ENCODE measurements around the gene PRDM11.

PRDM11 gene

DNA sequence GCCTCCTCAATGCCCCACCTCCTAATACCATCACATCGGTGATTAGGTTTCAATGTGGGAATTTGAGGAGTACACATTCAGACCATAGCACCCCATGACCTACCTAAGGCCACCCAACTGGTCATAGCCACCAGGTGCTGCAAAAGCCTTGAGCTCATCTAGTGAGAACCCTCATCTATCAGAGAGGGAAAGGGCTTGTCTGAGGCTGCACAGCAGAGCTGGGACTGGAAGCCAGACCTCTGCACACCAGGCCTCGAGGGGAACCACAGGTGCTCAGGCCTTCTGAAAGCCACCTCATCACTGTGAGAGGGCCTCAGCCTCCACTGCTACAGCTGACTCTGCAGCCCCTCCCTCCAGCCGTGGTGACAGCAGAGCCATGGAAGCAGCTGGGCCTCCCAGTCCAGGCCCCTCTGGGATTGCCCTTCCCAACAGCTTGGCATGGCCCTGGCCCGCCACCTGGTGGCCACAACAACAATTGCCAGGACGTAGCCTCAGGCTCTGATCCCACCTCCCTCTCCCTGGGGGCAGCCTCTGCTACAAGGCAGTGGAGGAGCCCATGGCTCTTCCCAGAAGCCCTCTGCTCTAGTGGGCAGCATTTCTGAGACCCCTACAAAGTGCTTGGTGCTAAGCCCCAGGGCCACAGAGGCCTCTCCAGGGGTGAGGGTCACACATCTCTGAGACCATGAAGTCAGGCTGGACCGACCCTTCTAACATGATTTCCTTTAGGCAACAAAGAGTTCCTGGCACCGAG lies 41.0 kb upstream of the PRDM11 start:
- no peak overlapping the region for H2AFZ ChIP-seq (ENCODE audit: low read depth, low read length)
- no peak overlapping the region for H3K27ac ChIP-seq (ENCODE audit: low read length, poor library complexity, severe bottlenecking)
- no peak overlapping the region for H3K4ac ChIP-seq (ENCODE audit: low read depth in 1 of 2, low read length in 2 of 2)
- H3K4me2 ChIP-seq (ENCODE audit: low read length, poor library complexity, severe bottlenecking), result no peak overlapping the region
- H2AK5ac ChIP-seq (ENCODE audit: low read length, severe bottlenecking), result no peak overlapping the region
- H4K91ac ChIP-seq (ENCODE audit: low read length), result peak overlapping the region; percentile 9
- H3K23ac ChIP-seq (ENCODE audit: low read length in 2 of 2), result no peak overlapping the region
- H4K8ac ChIP-seq (ENCODE audit: low read length), result no peak overlapping the region
- no peak overlapping the region for H3K9ac ChIP-seq (ENCODE audit: low read length)
- H2BK12ac ChIP-seq (ENCODE audit: low read length in 2 of 2), result no peak overlapping the region
- no peak overlapping the region for H2BK120ac ChIP-seq (ENCODE audit: low read depth, low read length)
- H3K27me3 ChIP-seq (ENCODE audit: control insufficient read depth in 1 of 2, insufficient read depth in 1 of 2, low read length in 2 of 2), result peaks cover 40 to 54% of the 10 kb centered on the region in 2 experiments
- no peaks in the 10 kb centered on the region for H3K36me3 ChIP-seq (ENCODE audit: control insufficient read depth in 1 of 2, insufficient read depth in 2 of 2, low read depth in 1 of 2, low read length in 2 of 2)
- peak overlapping the region in 1 of 2 experiments; percentile 53 for H3K14ac ChIP-seq (ENCODE audit: low read length in 2 of 2)
- peak; percentile 82 for DNase-seq
- peak overlapping the region in 1 of 2 experiments; percentile 71 for H3K18ac ChIP-seq (ENCODE audit: low read depth in 1 of 2, low read length in 2 of 2)
- H2BK5ac ChIP-seq (ENCODE audit: low read depth, low read length, poor library complexity, severe bottlenecking), result no peak overlapping the region
- H3K79me1 ChIP-seq (replicated peaks; ENCODE audit: low read length, poor library complexity, severe bottlenecking), result no peaks in the 10 kb centered on the region
- no peak overlapping the region for H2BK15ac ChIP-seq (ENCODE audit: low read depth, poor library complexity, severe bottlenecking)
- no peaks in the 10 kb centered on the region for H3K9me3 ChIP-seq (ENCODE audit: control insufficient read depth, low read length)
- peaks cover 18% of the 10 kb centered on the region for H3K4me1 ChIP-seq (ENCODE audit: control insufficient read depth, insufficient read depth, low read depth, low read length)
- H3K4me3 ChIP-seq (ENCODE audit: insufficient read depth in 1 of 2, low read depth in 1 of 2, low read length in 2 of 2), result no peak overlapping the region
- WGBS, result 37% methylated on average over 7 of the region's 7 CpGs

DNA sequence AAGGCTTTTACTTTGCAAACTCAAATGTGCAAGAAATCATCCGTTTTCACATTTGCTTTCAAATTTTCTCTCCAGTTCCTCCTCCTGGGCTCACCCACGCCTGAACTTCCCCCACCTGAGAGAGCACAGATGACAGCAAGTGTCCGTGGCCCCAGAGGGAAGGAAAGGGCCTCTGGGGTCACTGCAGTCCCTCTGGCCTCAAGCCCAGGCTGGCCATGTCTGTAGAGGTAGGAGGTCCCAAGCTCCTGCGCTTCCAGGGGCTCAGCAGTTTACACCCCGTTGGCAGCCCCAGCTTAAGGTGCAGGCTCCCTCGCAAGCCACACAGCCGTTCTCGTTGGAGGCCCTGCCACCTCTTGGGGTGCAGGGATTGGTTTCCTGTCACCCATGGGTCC lies 40.5 kb upstream of the PRDM11 start:
- WGBS, result 80% methylated on average over 8 of the region's 8 CpGs
- Histone ChIP-seq H2AK5ac (ENCODE audit: low read length, severe bottlenecking) (no peak overlapping the region), H3K27ac (ENCODE audit: low read length, poor library complexity, severe bottlenecking) (no peak overlapping the region), H3K4me3 (ENCODE audit: insufficient read depth in 1 of 2, low read depth in 1 of 2, low read length in 2 of 2) (no peak overlapping the region), H3K79me1 (replicated peaks; ENCODE audit: low read length, poor library complexity, severe bottlenecking) (no peaks in the 10 kb centered on the region), H3K36me3 (ENCODE audit: control insufficient read depth in 1 of 2, insufficient read depth in 2 of 2, low read depth in 1 of 2, low read length in 2 of 2) (no peaks in the 10 kb centered on the region), H3K14ac (ENCODE audit: low read length in 2 of 2) (no peak overlapping the region), H3K9ac (ENCODE audit: low read length) (no peak overlapping the region), H2AFZ (ENCODE audit: low read depth, low read length) (no peak overlapping the region), H2BK15ac (ENCODE audit: low read depth, poor library complexity, severe bottlenecking) (peak overlapping the region; percentile 8), H3K27me3 (ENCODE audit: control insufficient read depth in 1 of 2, insufficient read depth in 1 of 2, low read length in 2 of 2) (peaks cover 35 to 53% of the 10 kb centered on the region in 2 experiments), H3K4me2 (ENCODE audit: low read length, poor library complexity, severe bottlenecking) (no peak overlapping the region), H3K4me1 (ENCODE audit: control insufficient read depth, insufficient read depth, low read depth, low read length) (peaks cover 18% of the 10 kb centered on the region), H3K4ac (ENCODE audit: low read depth in 1 of 2, low read length in 2 of 2) (no peak overlapping the region), H2BK12ac (ENCODE audit: low read length in 2 of 2) (no peak overlapping the region), H4K91ac (ENCODE audit: low read length) (peak overlapping the region; percentile 10), H4K8ac (ENCODE audit: low read length) (no peak overlapping the region), H2BK5ac (ENCODE audit: low read depth, low read length, poor library complexity, severe bottlenecking) (no peak overlapping the region), H3K18ac (ENCODE audit: low read depth in 1 of 2, low read length in 2 of 2) (no peak overlapping the region), H3K9me3 (ENCODE audit: control insufficient read depth, low read length) (no peaks in the 10 kb centered on the region), H3K23ac (ENCODE audit: low read length in 2 of 2) (no peak overlapping the region), H2BK120ac (ENCODE audit: low read depth, low read length) (no peak overlapping the region)
- no peak for DNase-seq

DNA sequence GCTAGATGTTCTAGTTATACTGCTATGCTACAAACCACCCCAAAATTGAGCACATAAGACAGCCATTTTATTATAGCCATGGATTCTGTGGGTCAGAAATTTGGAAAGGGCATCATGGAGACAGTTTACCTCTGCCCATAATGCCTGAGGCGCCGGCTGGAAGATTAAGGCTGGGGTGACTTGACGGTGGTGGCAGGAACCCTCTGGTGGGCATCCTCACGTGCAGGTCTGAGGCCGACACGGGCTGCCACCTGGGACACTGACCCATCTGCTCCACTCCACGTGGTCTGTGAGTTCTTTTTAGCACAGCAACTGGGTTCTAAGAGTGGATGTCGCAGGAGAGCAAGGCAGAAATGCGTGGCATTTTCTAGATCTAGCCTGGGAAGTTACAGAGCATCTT lies 40.0 kb upstream of the PRDM11 start:
- no peak overlapping the region for H4K8ac ChIP-seq (ENCODE audit: low read length)
- H3K27ac ChIP-seq (ENCODE audit: low read length, poor library complexity, severe bottlenecking), result no peak overlapping the region
- H3K36me3 ChIP-seq (ENCODE audit: control insufficient read depth in 1 of 2, insufficient read depth in 2 of 2, low read depth in 1 of 2, low read length in 2 of 2), result no peaks in the 10 kb centered on the region
- no peak overlapping the region for H3K14ac ChIP-seq (ENCODE audit: low read length in 2 of 2)
- H3K23ac ChIP-seq (ENCODE audit: low read length in 2 of 2), result no peak overlapping the region
- H2BK12ac ChIP-seq (ENCODE audit: low read length in 2 of 2), result no peak overlapping the region
- no peak overlapping the region for H3K4me3 ChIP-seq (ENCODE audit: insufficient read depth in 1 of 2, low read depth in 1 of 2, low read length in 2 of 2)
- H3K4ac ChIP-seq (ENCODE audit: low read depth in 1 of 2, low read length in 2 of 2), result no peak overlapping the region
- H3K79me1 ChIP-seq (replicated peaks; ENCODE audit: low read length, poor library complexity, severe bottlenecking), result no peaks in the 10 kb centered on the region
- no peak overlapping the region for H2AFZ ChIP-seq (ENCODE audit: low read depth, low read length)
- H3K27me3 ChIP-seq (ENCODE audit: control insufficient read depth in 1 of 2, insufficient read depth in 1 of 2, low read length in 2 of 2), result peaks cover 34 to 56% of the 10 kb centered on the region in 2 experiments
- H2AK5ac ChIP-seq (ENCODE audit: low read length, severe bottlenecking), result no peak overlapping the region
- peaks cover 18% of the 10 kb centered on the region for H3K4me1 ChIP-seq (ENCODE audit: control insufficient read depth, insufficient read depth, low read depth, low read length)
- no peak overlapping the region for H2BK120ac ChIP-seq (ENCODE audit: low read depth, low read length)
- no peak overlapping the region for H3K9ac ChIP-seq (ENCODE audit: low read length)
- H3K4me2 ChIP-seq (ENCODE audit: low read length, poor library complexity, severe bottlenecking), result no peak overlapping the region
- H3K18ac ChIP-seq (ENCODE audit: low read depth in 1 of 2, low read length in 2 of 2), result no peak overlapping the region
- DNase-seq, result no peak
- H3K9me3 ChIP-seq (ENCODE audit: control insufficient read depth, low read length), result no peaks in the 10 kb centered on the region
- 77% methylated on average over 9 of the region's 9 CpGs for WGBS
- no peak overlapping the region for H4K91ac ChIP-seq (ENCODE audit: low read length)
- no peak overlapping the region for H2BK5ac ChIP-seq (ENCODE audit: low read depth, low read length, poor library complexity, severe bottlenecking)
- H2BK15ac ChIP-seq (ENCODE audit: low read depth, poor library complexity, severe bottlenecking), result no peak overlapping the region

GRCh38 chr11:45107029-45107428 lies 39.4 kb upstream of the PRDM11 start:
- no peak overlapping the region for H2BK15ac ChIP-seq (ENCODE audit: low read depth, poor library complexity, severe bottlenecking)
- no peak overlapping the region for H2AFZ ChIP-seq (ENCODE audit: low read depth, low read length)
- H2AK5ac ChIP-seq (ENCODE audit: low read length, severe bottlenecking), result no peak overlapping the region
- no peak overlapping the region for H3K4ac ChIP-seq (ENCODE audit: low read depth in 1 of 2, low read length in 2 of 2)
- peaks cover 18% of the 10 kb centered on the region for H3K4me1 ChIP-seq (ENCODE audit: control insufficient read depth, insufficient read depth, low read depth, low read length)
- H3K4me3 ChIP-seq (ENCODE audit: insufficient read depth in 1 of 2, low read depth in 1 of 2, low read length in 2 of 2), result no peak overlapping the region
- no peak overlapping the region for H4K8ac ChIP-seq (ENCODE audit: low read length)
- no peak overlapping the region for H4K91ac ChIP-seq (ENCODE audit: low read length)
- H3K18ac ChIP-seq (ENCODE audit: low read depth in 1 of 2, low read length in 2 of 2), result no peak overlapping the region
- no peak overlapping the region for H3K14ac ChIP-seq (ENCODE audit: low read length in 2 of 2)
- no peaks in the 10 kb centered on the region for H3K36me3 ChIP-seq (ENCODE audit: control insufficient read depth in 1 of 2, insufficient read depth in 2 of 2, low read depth in 1 of 2, low read length in 2 of 2)
- H2BK120ac ChIP-seq (ENCODE audit: low read depth, low read length), result no peak overlapping the region
- H3K27ac ChIP-seq (ENCODE audit: low read length, poor library complexity, severe bottlenecking), result no peak overlapping the region
- no peak overlapping the region for H2BK12ac ChIP-seq (ENCODE audit: low read length in 2 of 2)
- H3K23ac ChIP-seq (ENCODE audit: low read length in 2 of 2), result no peak overlapping the region
- no peaks in the 10 kb centered on the region for H3K9me3 ChIP-seq (ENCODE audit: control insufficient read depth, low read length)
- no peaks in the 10 kb centered on the region for H3K79me1 ChIP-seq (replicated peaks; ENCODE audit: low read length, poor library complexity, severe bottlenecking)
- no peak overlapping the region for H3K9ac ChIP-seq (ENCODE audit: low read length)
- no peak for DNase-seq
- H2BK5ac ChIP-seq (ENCODE audit: low read depth, low read length, poor library complexity, severe bottlenecking), result no peak overlapping the region
- no peak overlapping the region for H3K4me2 ChIP-seq (ENCODE audit: low read length, poor library complexity, severe bottlenecking)
- peaks cover 39 to 62% of the 10 kb centered on the region in 2 experiments for H3K27me3 ChIP-seq (ENCODE audit: control insufficient read depth in 1 of 2, insufficient read depth in 1 of 2, low read length in 2 of 2)
- 68% methylated on average over 4 of the region's 5 CpGs for WGBS
